G401 (cell line): Measurements from ENCODE around the gene ACSM3. TPM values are rescaled to one million over a fixed set of nuclear protein-coding genes. Genes with fewer than 3 reads are reported as not detected.
A peak's percentile ranks its signal among the peaks of the same experiment; 100 is the strongest.
"Not testable (repeated sequence)": the region's sequence is repeated elsewhere in the genome, so short reads cannot be mapped to it uniquely, and the experiment has no call there.

Experiments
- DNase-seq: peaks from one replicate; pipeline ENCODE4 v3.0.0-alpha.2; 2015; ENCODE audit warnings: low spot score
- in situ Hi-C: cut with HindIII; loops from 2 replicates; pipeline ENCODE4 v1.10.0; 2016; ENCODE audit warnings: low sequenced_read_pairs, mixed read lengths
- total RNA-seq: library from RNA; depleted of rRNA; stranded (reverse); fragments of >200 nt; shearing (Covaris generic); gene quantifications from 2 replicates; pipeline ENCODE4 v1.2.3, GENCODE V29; 2014

The ACSM3 gene
- total RNA-seq, 1 experiment from 2014 or later = 0.78 TPM

DNA sequence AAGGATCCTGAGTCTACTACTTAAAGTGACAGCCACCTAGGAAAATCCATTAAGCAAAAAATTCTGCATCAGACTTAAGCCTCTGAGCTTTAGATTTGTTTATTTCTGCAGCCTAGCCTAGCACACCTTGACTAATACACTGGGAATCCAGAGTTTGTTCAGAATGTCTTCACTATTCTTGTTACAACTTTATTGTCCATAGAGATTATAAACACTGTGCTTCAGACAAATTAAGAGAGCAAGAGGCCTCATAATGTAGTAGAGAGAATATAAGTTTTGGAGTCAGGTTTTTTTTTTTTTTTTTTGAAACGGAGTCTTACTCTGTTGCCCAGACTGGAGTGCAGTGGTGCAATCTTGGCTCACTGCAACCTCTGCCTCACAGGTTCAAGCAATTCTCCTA, 13.3 kb upstream of the ACSM3 start:
- DNase-seq = no peak
- in situ Hi-C loops = no loop called here

DNA sequence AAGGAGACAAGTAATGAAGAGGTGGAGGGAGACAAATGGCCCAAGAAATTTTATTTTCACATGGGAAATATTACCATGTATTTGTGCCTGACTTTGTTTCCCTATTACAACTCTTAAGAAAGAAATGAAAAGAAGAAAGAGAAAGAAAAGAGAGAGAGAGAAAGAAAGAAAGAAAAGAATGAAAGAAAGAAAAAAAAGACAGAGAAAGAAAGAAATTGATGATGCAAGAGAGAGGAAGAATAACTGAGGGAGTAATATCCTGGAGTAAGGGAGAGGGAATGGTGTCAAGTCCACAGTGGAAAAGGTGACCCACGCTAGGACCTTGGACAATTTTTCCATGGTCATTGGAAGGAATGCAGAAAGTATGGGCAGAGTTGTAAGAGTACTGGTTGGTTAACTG, 10.1 kb upstream of the ACSM3 start:
- DNase-seq = no peak
- in situ Hi-C loops = no loop called here

DNA sequence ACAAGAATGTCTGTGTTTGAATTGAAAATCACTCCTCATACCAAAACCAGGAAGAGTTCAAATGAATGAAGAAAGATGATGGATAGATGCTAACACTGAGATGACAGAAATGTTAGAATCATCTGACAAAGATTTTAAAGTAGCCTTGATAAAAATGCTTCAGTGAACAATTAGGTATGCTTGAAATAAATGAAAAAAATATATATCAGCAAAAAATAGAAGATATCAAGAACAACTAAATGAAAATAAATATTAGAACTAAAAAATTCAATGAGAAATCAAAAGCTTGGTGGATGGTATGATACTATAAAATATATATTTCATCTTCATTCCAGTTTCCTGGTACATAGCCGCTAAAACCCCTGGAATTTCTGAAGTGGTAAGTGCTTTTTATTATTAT, 8.6 kb upstream of the ACSM3 start:
- DNase-seq = no peak
- in situ Hi-C loops = no loop called here

GRCh38 chr16:20755799-20756198, 8.0 kb upstream of the ACSM3 start:
- in situ Hi-C loops, DNase-seq: not testable (repeated sequence)

DNA sequence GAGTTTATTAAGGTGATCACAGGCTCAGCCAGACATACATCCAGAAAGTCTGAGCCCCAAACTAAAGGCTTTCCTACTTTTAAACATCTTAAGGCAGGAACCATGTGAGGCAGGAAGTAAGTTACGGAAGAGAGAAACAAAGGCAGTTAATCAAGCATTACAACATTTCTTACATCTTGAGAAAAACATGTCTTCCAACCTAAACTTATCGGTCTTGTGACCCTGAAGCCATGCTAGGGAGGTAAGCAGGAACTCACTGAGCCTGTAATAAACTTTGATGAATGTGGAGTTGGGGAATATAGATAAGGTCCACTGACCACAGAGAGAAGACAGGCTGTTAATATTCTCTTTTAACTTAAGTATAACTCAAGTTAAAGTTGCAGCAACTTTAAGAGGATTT, 3.5 kb upstream of the ACSM3 start:
- DNase-seq = no peak
- in situ Hi-C loops = no loop called here

DNA sequence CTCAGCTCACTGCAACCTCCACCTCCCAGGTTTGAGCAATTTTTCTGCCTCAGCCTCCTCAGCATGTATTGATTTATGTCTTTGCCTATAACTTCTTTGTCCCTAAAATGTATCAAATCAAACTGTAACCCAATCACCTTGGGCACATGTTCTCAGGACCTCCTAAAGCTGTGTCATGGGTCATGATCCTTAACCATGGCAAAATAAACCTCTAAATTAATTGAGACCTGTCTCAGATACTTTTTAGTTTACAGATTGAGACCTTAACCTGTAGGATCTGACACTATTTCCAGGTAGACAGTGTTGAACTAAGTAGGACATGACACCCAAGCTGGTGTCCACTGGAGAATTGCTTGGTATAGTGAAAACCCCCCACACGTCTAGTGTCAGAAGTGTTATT, 2.6 kb upstream of the ACSM3 start:
- in situ Hi-C loops = no loop called here
- no peak for DNase-seq

DNA sequence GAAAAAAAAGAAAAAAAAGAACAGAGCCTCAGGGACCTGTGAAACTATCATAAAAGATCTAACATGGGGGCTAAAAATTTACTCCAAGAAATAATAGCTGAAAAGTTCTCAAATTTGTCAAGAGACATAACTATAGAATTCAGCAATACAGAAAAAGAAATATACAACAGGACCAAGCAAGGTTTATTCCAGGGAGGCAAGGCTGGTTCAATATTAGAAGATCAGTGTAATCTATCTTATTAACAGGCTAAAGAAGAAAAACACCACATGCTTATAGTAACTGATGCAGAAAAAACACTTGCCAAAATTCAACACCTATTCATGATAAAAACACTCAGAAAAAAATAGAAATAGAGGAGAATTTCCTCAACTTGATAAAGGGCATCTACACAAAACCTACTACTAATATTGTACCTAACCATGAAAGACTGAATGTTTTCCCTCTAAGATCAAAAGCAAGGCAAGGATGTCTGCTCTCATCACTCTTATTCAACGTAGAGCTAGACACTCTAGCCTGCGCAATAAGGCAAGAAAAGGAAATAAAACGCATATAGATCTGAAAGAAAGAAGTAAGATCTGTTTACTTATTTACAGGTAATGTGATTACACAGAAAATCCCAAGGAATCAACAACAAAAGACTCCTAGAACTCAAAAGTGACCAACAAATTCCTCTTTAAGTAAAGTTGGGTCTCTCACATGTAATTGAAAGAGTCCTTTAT, 1.2 kb upstream of the ACSM3 start:
- in situ Hi-C loops = no loop called here
- DNase-seq = no peak

DNA sequence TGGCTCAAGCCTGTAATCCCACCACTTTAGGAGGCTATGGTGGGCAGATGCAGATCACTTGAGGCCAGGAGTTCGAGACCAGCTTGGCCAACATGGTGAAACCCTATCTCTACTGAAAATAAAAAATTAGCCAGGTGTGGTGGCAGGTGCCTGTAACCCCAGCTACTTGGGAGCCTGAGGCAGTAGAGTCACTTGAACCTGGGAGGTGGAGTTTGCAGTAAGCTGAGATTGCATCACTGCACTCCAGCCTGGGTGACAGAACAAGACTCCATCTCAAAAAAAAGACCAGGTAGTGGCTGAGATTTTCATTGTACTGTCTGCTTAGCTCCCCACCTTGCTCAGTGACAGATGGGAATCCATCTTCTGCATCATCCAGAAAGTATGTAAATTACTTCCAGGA, 634 bp downstream of the ACSM3 start:
- DNase-seq, in situ Hi-C loops: not testable (repeated sequence)

GRCh38 chr16:20765732-20766131, 1.9 kb downstream of the ACSM3 start:
- DNase-seq = no peak
- in situ Hi-C loops = no loop called here

DNA sequence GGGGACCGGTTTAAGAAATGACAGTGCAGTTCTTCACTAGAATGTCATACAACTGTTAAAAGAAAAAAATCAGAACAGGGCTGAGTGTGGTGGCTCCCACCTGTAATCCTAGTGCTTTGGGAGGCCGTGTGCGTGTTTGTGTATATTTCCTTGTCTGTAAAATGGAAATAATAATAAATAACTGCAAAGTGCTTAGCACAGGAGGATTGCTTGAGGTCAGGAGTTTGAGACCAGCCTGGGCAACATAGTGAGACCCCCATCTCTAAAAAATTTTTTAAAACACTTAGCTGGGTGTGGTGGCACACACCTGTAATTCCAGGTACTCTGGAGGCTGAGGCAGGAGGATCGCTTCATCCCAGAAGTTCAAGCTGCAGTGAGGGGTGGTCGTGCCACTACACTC, 2.5 kb downstream of the ACSM3 start:
- in situ Hi-C loops = no loop called here
- DNase-seq = no peak

DNA sequence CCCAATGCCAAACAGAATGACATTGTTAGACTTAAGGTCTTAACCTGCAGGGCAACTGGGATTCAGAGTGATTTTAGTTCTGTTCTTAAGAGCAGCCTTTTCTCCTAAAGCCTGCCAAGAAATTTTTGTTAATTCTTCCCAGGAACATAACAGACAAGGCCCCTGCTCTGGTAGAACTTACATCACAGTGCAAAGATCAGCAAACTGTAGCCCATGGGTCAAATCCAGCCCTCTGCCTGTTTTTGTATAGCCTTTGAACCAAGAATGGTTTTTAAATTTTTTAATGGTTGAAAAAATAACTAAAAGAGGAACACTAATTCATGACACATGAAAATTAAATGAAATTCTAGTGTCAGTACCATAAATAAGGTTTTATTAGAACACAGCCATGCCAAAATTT, 3.8 kb downstream of the ACSM3 start:
- DNase-seq = no peak
- in situ Hi-C loops = no loop called here

- in situ Hi-C loops = no loop called here
- DNase-seq = no peak
Observed at GRCh38 chr16:20768121-20768520, 4.3 kb downstream of the ACSM3 start.

DNA sequence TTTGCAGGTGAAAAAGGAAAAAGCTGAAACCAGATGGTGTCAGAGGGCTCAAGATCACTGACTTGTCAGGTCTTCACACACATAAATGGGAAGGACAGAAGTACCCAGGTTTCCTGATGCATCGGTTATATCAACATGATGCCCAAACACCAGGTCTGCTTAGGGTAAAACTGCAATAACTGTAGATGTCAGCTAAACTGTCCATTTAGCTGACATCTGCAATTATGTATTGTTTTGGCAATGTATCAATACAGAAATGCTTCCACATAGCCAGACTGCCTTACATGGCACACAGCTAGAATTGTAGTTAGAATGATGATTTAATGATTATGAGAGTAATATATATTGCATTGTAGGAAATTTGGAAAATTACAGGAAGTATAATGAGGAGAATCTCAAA, 5.0 kb downstream of the ACSM3 start:
- in situ Hi-C loops = no loop called here
- no peak for DNase-seq

DNA sequence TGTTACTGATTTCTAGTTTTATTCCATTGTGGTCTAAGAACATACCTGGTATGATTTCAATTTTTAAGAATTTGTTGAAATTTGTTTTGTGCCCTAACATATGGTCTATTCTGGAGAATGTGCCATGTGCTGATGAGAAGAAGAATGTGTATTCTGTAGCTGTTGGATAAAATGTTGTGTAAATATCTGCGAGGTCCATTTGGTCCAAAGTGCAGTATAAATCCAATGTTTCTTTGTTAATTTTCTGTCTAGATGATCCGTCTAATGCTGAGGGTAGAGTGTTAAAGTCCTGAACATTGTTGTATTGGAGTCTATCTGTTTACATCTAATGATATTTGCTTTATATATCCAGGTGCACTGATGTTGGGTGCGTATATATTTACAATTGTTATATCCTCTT, 9.9 kb downstream of the ACSM3 start:
- DNase-seq = no peak
- in situ Hi-C loops = no loop called here

DNA sequence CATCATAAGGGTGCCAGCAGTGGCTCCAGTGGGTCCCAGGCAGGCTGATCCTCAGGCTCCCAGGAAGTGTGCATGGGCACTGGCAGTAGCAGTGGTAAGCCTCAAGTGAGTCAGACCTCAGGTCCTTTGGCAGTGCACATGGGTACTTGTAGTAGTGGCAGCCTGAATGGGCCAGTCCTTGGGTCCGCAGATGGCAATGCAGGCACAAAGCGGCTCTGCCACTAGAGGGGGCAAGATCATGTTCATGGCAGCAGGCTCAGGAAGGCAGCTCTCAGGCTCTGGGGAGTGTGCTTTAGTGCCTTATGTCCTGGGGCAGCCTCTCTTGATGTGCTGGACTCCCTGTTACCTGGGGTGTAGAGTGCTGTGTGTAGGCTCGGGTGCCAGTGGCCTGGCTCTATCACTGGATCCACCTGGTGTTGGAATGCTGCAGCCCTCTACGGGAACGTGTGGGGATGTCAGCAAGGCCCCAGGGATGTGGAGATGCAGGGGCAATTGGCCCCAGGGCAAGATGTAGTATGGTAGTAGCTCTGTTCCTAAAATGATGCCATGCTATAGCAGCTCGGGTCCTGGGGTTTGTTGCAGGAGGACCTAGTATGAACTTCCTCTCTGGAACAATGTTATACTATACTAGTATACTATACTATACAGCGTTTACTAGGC, 11.0 kb downstream of the ACSM3 start:
- DNase-seq = peak; percentile 25
- in situ Hi-C loops = no loop called here

GRCh38 chr16:20781697-20782096, 17.9 kb downstream of the ACSM3 start:
- no peak for DNase-seq
- in situ Hi-C loops = no loop called here

GRCh38 chr16:20782470-20782869, 18.7 kb downstream of the ACSM3 start:
- DNase-seq = no peak
- in situ Hi-C loops = no loop called here

DNA sequence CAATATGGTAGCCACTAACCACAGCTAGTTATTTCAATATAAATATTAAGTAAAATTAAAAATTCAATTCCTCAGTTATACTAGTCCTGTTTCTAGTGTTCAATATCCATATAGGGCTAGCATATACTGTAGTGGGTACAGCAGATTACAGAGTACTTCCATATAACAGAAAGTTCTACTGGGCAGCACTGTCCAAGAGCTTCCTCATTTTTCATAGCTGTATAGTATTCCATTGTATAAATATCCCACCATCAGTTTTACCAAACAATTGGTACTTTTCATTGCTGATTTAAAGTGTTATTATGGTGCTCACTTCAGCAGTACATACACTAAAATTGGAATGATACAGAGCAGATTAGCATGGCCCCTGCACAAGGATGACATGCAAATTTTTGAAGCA, 20.4 kb downstream of the ACSM3 start:
- in situ Hi-C loops = no loop called here
- no peak for DNase-seq

GRCh38 chr16:20789130-20789529, 25.3 kb downstream of the ACSM3 start:
- in situ Hi-C loops = no loop called here
- DNase-seq = no peak

GRCh38 chr16:20791923-20792612, 28.3 kb downstream of the ACSM3 start:
- in situ Hi-C loops = no loop called here
- DNase-seq = no peak

DNA sequence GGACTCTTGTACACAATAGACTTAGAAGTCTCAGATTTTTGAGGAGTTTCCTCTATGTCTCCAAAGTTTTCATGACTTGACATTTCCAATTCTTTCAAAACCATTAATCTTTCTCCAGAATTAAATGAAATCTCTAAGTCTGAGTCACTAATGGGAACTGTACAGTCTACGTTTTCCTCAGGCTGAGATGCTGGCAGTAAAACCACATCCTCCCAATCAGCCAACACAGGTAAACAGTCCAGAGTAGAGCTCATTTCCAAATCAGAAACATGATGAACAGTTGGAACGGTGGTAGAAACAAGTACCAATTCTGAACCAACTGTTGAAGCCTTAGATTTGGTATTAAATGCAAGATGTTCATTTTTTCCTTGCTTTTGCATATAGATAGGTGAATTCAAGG, 34.5 kb downstream of the ACSM3 start:
- DNase-seq = no peak
- in situ Hi-C loops = no loop called here
